A549 treated with GW870086 at 1 μM for 4 hours (cell line): Measurements from ENCODE around the gene GOLGA8J. TPM values are rescaled to one million over a fixed set of nuclear protein-coding genes. Genes with fewer than 3 reads are reported as not detected.

Source experiments
- total RNA-seq: library from RNA; stranded (reverse); fragments of 200-300 nt; extraction: Qiagen RNA extraction; gene quantifications from 5 replicates; pipeline ENCODE4 v1.2.3, GENCODE V29; 2022; ENCODE audit warnings: low read depth

The GOLGA8J gene
- 0.10 TPM in 1 of 5 replicates, not detected in the others for total RNA-seq

GRCh38 chr15:30082655-30083054, at the start of gene GOLGA8J:
TSS of gene GOLGA8J (plus strand) at chr15:30082955. CDS start at chr15:30083053, 98 bp downstream.

GRCh38 chr15:30134751-30135150, 52.0 kb downstream of the GOLGA8J start, which contains the start of gene GOLGA8T:
TSS of gene GOLGA8T (plus strand) at chr15:30135051. CDS start at chr15:30135149, 98 bp downstream.

Other genes starting within 250 kb of the GOLGA8J start
- gene GOLGA8T, start 52.1 kb downstream of the GOLGA8J start, total RNA-seq, result 0.86 to 2.2 TPM (median 1.9 TPM) in 5 replicates